Urinary bladder (tissue), 4 donors: ENCODE data around the gene LY6G5B. TPM values are rescaled to one million over a fixed set of nuclear protein-coding genes. Genes with fewer than 3 reads are reported as not detected.

Experiments used
- DNase-seq: peaks from one replicate; pipeline ENCODE4 v3.0.0-alpha.2; 2015; ENCODE audit errors: extremely low spot score
- H3K27ac ChIP-seq: one replicate; pipeline ENCODE4 v1.5.1; 2013; ENCODE audit warnings: low read depth, mild to moderate bottlenecking, moderate library complexity
- H3K36me3 ChIP-seq: one replicate; pipeline ENCODE4 v1.6.1; 2013; ENCODE audit warnings: mild to moderate bottlenecking, moderate library complexity; ENCODE audit not compliant: insufficient read depth
- H3K4me1 ChIP-seq: one replicate; pipeline ENCODE4 v1.6.1; 2013; ENCODE audit warnings: mild to moderate bottlenecking, moderate library complexity; ENCODE audit not compliant: insufficient read depth
- H3K4me3 ChIP-seq: one replicate; pipeline ENCODE4 v1.5.1; 2013; ENCODE audit warnings: low read depth, low read length
- WGBS: extraction: QIAGEN DNeasy Blood & Tissue Kit; methylation state at CpG from one replicate; pipeline ENCODE4 v1.1.7; 2013; 5-methylcytosine and 5-hydroxymethylcytosine counted together
- polyA plus RNA-seq: library from polyadenylated mRNA; stranded (reverse); fragments of 200-250 nt; gene quantifications from one replicate; pipeline ENCODE4 v1.2.3, GENCODE V29; 2013
- total RNA-seq: library from RNA; depleted of rRNA; stranded (reverse); fragments of >200 nt; gene quantifications from one replicate; pipeline ENCODE4 v1.2.3, GENCODE V29; 2014
- donor health status: healthy with polysubstance abuse.
- donor health status: healthy.

LY6G5B gene, protein sequence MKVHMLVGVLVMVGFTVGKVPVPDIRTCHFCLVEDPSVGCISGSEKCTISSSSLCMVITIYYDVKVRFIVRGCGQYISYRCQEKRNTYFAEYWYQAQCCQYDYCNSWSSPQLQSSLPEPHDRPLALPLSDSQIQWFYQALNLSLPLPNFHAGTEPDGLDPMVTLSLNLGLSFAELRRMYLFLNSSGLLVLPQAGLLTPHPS
- 6.0 TPM for total RNA-seq
- polyA plus RNA-seq = 7.2 TPM

DNA sequence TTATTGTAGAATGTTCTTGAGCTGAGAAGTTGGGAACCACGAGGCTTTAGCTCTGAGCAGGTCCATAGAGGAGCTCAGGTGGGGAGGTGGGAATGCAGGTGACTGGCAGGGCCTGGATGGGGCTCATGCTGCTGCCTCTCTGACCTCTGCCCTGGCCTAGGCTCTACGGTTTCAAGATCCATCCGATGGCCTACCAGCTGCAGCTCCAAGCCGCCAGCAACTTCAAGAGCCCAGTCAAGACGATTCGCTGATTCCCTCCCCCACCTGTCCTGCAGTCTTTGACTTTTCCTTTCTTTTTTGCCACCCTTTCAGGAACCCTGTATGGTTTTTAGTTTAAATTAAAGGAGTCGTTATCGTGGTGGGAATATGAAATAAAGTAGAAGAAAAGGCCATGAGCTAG, at the start of gene LY6G5B:
LY6G5B (plus strand) TSS at position 301 of the 400 bp plus-strand sequence. CDS start 975 bp downstream, outside the sequence.
- no peak for DNase-seq
- no peak within 1 kb of the TSS for H3K27ac ChIP-seq
- no peaks in the 10 kb centered on the region for H3K4me1 ChIP-seq
- 92% methylated on average over 8 of the region's 8 CpGs for WGBS
- H3K4me3 ChIP-seq = no peak within 1 kb of the TSS
- peaks cover 11% of the 10 kb centered on the region for H3K36me3 ChIP-seq

DNA sequence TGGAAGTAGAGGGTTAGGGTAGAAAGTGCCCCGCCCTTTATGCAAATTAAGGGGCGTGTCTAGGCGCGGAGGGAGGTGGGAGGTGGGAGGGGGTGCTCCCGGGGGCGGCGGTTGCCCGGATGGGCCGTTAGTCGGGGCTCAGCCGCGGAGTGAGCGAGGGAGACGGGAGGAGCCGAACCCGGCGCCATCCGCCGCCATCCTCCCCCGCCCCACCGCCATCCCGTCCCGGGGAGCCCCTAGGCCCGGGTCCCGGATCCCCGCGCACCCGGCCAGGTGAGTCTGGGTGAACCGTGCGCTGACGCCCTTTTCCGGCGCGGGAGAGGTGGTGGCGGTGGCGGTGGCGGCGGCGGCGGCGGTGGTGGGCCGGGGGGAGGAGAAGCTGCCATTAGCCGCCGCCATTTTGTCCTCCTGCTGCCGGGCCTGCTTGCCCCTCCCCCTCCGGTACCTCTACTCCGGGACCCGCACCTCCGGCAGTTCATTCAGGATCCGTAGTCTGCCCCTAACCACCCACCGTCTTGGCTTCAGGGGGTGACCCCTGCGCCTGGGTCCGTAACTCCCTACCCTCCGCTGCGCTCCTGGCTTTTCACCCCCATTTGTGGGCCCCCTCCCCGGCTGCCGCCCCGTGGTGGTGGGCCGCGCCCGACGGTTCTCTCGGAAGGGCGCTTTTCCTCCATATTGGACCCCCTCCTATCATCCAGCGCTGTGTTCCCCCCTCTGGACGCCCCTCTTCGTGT, 49.0 kb upstream of the LY6G5B start, which contains the start of gene PRRC2A:
PRRC2A (plus strand) TSS at position 130 of the 734 bp plus-strand sequence. CDS start 2,075 bp downstream, outside the sequence.
- peak within 1 kb of the TSS; percentile 98 for H3K27ac ChIP-seq
- no peaks in the 10 kb centered on the region for H3K4me1 ChIP-seq
- peaks cover 9% of the 10 kb centered on the region for H3K36me3 ChIP-seq
- WGBS = under 1% methylated on average over 67 of the region's 67 CpGs
- H3K4me3 ChIP-seq = peak within 1 kb of the TSS; percentile 55
- no peak for DNase-seq

DNA sequence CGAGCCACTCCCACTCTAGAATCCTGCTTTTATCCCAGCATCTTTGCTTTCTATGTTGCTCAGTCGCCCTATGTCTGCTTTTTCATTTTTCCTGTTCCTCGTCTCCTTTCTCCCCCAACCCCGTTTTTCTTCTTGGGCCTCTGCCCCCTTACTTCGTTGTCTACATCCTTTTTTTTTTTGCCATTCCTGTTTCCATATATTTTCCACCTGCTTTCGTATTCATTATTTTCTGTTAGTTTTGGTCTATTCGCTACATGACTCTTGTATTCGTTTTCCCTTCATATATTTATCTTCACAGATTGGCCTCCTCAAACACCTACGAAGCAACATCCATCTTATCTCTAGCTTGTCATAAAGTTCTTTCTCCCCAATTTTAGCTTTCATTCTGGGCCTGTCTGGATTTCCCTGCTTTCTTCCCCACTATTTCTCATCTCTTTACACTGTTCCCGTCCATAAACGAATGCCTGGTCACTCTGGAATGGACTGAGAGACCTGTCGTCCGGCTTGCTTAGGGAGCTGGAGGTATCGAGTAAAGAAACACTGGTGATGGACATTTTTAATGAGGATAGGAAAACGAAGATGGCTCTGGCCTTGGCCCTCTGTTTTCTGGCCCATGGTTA, 48.3 kb upstream of the LY6G5B start:
- peaks cover 11% of the 10 kb centered on the region for H3K36me3 ChIP-seq
- no peak for DNase-seq
- 4% methylated on average over 15 of the region's 15 CpGs for WGBS
- H3K4me3 ChIP-seq = peak overlapping the region; percentile 55
- no peaks in the 10 kb centered on the region for H3K4me1 ChIP-seq
- H3K27ac ChIP-seq = peak overlapping the region; percentile 98

DNA sequence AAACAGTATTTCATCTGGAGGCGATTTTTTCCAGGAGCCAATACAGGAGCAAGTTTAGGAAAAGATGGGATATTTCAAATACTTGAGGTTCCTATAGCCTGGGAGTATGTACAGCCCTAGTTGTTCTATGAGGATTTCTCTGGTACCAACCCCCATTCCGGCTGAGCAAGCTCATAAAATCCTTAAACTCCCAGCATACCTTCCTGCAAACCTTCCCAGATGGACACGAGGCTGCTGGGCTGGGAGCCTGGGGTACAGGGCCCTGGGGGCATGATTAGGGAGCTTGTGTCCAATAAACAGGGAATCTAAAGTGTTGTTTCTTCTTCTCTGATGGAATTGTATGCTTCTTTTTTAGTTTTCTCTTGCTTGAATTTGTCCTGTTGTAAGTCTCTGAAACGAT, 47.8 kb upstream of the LY6G5B start:
- H3K4me3 ChIP-seq = no peak overlapping the region
- 14% methylated on average over 4 of the region's 4 CpGs for WGBS
- no peaks in the 10 kb centered on the region for H3K4me1 ChIP-seq
- no peak overlapping the region for H3K27ac ChIP-seq
- peaks cover 13% of the 10 kb centered on the region for H3K36me3 ChIP-seq
- no peak for DNase-seq

DNA sequence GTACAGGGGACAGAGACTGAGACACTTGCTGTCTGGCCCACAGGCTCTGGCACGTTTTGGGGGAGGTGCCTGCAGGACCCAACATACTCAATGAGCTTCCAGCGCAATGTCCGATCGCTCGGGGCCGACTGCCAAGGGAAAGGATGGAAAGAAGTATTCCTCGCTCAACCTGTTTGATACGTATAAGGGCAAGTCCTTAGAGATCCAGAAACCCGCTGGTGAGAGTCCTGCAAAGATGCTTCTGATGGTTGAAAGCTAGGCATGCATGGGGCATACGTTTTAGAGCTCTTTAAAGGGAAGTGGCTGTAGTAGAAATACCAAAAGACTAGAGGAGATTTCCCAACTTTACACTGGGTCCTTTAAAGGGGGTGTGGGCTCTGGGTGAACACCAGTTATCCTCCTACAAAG, 47.1 kb upstream of the LY6G5B start:
- Histone ChIP-seq H3K4me3 (no peak overlapping the region), H3K4me1 (no peaks in the 10 kb centered on the region), H3K36me3 (peaks cover 14% of the 10 kb centered on the region), H3K27ac (no peak overlapping the region)
- peak; percentile 35 for DNase-seq
- 52% methylated on average over 10 of the region's 10 CpGs for WGBS

DNA sequence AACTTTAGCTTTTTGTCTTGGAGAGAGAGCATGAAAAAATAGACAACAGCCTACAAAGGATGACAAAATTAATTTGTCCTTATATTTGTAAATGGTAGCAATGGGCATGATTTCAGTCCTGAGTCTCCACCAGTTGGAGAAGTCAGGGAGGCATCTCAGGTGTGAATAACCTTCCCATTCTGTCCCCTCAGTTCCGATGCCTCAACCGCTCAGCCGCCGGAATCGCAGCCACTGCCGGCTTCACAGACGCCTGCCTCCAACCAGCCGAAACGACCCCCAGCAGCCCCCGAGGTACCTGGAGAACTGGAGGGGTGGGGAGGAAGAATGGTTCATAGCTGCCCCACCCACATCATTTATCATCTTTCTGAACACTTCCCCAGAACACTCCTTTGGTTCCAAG, 45.7 kb upstream of the LY6G5B start:
- peaks cover 16% of the 10 kb centered on the region for H3K36me3 ChIP-seq
- H3K4me3 ChIP-seq = no peak overlapping the region
- H3K27ac ChIP-seq = no peak overlapping the region
- WGBS = 93% methylated on average over 10 of the region's 10 CpGs
- H3K4me1 ChIP-seq = no peaks in the 10 kb centered on the region
- DNase-seq = no peak

DNA sequence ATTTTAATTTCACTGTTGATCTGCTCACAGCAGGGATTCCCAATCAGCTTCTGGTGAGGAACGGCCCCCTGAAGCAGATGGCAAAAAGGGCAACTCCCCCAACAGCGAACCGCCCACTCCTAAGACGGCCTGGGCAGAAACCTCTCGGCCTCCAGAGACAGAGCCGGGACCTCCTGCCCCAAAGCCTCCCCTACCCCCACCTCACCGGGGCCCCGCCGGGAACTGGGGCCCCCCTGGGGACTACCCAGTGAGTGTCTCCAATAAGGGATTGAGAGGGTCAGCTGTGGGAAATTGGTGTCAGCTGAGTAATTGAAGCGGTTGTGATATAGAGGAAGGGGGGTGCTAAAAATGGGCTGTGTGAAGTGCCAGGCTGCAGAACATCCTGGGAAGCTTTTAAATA, 42.8 kb upstream of the LY6G5B start:
- Histone ChIP-seq H3K4me3 (no peak overlapping the region), H3K4me1 (no peaks in the 10 kb centered on the region), H3K36me3 (peaks cover 22% of the 10 kb centered on the region), H3K27ac (no peak overlapping the region)
- 88% methylated on average over 10 of the region's 10 CpGs for WGBS
- DNase-seq = no peak

DNA sequence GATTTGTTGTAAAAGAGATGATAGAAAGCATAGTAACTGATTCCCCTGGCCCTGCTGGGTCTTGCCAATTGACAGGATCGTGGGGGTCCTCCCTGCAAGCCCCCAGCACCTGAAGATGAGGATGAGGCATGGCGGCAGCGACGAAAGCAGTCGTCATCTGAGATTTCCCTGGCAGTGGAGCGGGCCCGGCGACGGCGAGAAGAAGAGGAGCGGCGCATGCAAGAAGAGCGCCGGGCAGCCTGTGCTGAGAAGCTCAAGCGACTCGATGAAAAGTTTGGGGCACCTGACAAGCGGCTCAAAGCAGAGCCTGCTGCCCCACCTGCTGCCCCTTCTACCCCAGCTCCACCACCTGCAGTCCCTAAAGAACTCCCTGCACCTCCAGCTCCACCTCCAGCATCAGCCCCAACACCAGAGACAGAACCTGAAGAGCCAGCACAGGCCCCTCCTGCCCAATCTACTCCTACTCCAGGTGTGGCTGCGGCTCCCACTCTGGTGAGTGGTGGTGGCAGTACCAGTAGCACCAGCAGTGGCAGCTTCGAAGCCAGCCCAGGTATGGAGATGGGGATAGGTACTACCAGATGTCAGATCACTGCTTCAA, 42.0 kb upstream of the LY6G5B start:
- Histone ChIP-seq H3K27ac (no peak overlapping the region), H3K36me3 (peaks cover 22% of the 10 kb centered on the region), H3K4me1 (no peaks in the 10 kb centered on the region), H3K4me3 (no peak overlapping the region)
- WGBS = 96% methylated on average over 19 of the region's 19 CpGs
- no peak for DNase-seq

DNA sequence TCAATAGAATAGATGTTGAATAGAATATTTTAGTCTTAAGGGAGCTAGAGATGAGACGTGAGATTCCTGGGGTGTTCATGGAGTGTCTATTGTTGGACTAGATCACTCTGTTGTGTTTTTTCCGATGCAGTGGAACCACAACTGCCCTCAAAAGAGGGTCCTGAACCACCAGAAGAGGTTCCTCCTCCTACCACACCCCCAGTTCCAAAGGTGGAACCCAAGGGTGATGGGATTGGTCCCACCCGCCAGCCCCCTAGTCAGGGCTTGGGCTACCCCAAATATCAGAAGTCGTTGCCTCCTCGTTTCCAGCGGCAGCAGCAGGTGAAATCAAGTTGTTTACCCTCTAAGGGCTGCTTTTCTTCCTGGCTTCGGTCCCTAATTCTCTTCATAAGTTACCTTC, 40.8 kb upstream of the LY6G5B start:
- Histone ChIP-seq H3K4me3 (no peak overlapping the region), H3K27ac (no peak overlapping the region), H3K36me3 (peaks cover 22% of the 10 kb centered on the region), H3K4me1 (no peaks in the 10 kb centered on the region)
- WGBS = 88% methylated on average over 7 of the region's 7 CpGs
- no peak for DNase-seq

DNA sequence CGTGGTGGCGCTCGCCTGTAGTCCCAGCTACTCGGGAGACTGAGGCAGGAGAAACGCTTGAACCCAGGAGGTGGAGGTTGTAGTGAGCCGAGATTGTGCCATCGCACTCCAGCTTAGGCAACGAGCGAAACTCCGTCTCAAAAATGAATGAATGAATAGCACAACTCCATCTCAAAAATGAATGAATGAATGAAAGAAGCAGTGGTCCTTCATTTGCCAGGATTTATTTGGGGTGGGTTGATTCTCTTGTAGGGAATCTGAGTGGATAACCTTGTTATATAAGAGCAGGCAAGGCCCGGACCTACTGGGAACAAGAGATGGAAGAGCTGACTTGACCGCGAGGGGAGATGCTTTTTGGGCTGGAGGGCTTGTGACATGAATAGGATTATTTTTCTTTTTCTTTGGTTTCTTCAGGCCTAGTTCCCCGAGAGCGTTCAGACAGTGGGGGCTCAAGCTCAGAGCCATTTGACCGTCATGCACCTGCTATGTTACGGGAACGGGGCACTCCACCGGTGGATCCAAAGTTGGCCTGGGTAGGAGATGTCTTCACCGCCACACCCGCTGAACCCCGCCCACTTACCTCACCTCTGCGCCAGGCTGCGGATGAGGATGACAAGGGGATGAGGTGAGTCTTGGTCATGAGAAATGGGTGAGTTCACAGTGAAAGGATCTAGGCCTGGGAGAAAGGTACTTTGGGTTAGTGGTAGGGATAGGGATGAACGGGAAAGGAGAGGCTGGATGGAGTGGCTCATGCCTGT, 39.4 kb upstream of the LY6G5B start:
- no peak for DNase-seq
- Histone ChIP-seq H3K36me3 (peaks cover 16% of the 10 kb centered on the region), H3K4me1 (no peaks in the 10 kb centered on the region), H3K27ac (no peak overlapping the region), H3K4me3 (no peak overlapping the region)
- WGBS = 91% methylated on average over 25 of the region's 25 CpGs

DNA sequence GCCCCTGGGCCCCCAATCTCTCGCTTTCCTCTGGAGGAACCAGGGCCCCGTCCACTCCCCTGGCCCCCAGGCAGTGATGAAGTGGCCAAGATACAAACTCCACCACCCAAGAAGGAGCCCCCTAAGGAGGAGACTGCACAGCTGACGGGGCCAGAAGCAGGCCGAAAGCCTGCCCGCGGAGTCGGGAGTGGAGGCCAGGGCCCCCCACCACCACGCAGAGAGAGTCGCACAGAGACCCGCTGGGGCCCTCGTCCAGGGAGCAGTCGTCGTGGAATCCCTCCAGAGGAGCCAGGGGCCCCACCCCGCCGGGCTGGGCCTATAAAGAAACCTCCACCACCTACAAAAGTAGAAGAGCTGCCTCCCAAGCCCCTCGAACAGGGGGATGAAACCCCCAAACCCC, 38.6 kb upstream of the LY6G5B start:
- Histone ChIP-seq H3K36me3 (peaks cover 11% of the 10 kb centered on the region), H3K4me1 (no peaks in the 10 kb centered on the region), H3K4me3 (no peak overlapping the region), H3K27ac (no peak overlapping the region)
- DNase-seq = no peak
- 77% methylated on average over 16 of the region's 16 CpGs for WGBS

DNA sequence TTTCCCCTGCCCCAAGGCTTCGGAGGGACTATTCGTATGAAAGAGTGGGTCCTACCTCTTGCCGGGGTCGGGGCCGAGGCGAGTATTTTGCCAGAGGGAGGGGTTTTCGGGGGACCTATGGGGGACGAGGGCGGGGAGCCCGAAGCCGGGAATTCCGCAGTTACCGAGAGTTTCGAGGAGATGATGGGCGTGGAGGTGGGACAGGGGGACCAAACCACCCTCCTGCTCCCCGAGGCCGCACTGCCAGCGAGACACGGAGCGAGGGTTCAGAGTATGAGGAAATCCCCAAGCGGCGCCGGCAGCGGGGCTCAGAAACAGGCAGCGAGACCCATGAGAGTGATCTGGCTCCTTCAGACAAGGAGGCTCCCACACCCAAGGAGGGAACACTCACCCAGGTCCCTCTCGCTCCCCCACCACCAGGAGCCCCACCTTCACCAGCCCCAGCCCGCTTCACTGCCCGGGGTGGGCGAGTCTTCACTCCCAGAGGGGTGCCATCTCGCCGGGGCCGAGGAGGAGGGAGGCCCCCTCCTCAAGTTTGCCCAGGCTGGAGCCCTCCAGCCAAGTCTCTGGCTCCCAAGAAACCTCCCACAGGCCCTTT, 38.0 kb upstream of the LY6G5B start:
- Histone ChIP-seq H3K4me1 (no peaks in the 10 kb centered on the region), H3K36me3 (peaks cover 11% of the 10 kb centered on the region), H3K4me3 (no peak overlapping the region), H3K27ac (no peak overlapping the region)
- WGBS = 84% methylated on average over 32 of the region's 32 CpGs
- no peak for DNase-seq
